Retina (tissue), 1 donor: ENCODE data around the gene ZNF830.
A peak's percentile ranks its signal among the peaks of the same experiment; 100 is the strongest.
"Not testable (repeated sequence)": the region's sequence is repeated elsewhere in the genome, so short reads cannot be mapped to it uniquely, and the experiment has no call there.

Experiments
- DNase-seq: peaks from one replicate; pipeline ENCODE4 v3.0.0-alpha.2; 2016

Gene ZNF830, protein sequence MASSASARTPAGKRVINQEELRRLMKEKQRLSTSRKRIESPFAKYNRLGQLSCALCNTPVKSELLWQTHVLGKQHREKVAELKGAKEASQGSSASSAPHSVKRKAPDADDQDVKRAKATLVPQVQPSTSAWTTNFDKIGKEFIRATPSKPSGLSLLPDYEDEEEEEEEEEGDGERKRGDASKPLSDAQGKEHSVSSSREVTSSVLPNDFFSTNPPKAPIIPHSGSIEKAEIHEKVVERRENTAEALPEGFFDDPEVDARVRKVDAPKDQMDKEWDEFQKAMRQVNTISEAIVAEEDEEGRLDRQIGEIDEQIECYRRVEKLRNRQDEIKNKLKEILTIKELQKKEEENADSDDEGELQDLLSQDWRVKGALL

DNA sequence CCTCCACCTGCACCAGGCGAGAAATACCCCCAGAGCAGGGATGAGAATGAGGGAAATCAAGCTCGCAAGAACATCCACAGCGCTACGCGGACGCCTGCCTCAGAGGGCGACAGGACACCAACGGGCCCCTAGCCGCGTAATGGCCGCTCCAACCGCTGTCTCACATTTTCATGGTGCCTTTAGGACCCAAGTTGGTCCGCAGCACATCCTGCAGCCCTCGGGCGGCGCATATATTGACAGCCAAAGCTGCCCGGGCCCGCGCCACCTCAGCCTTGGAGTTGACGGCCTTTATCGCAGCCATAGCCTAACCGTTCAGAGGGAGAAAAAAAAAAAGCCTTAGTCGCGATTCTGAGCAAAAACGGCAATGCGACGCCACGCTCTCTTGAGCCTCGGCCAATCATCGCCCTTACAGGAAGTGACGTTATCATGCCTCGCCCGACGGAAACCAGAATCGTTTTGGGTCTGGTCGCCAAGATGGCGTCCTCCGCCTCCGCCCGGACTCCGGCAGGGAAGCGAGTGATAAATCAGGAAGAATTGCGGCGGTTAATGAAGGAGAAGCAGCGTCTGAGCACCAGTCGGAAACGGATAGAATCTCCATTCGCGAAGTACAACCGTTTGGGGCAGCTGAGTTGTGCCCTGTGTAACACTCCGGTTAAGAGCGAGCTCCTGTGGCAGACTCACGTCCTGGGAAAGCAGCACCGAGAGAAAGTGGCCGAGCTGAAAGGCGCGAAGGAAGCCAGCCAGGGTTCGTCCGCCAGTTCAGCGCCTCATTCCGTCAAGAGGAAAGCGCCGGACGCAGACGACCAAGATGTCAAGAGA is at the start of gene ZNF830, which contains the start of gene CCT6B:
Gene ZNF830, plus strand, starts transcription at position 448 of the 819 bp plus-strand sequence. Its CDS starts 27 bp downstream, at position 475.
Gene CCT6B, minus strand, starts transcription at position 368 of the 819 bp plus-strand sequence. Its CDS starts 67 bp downstream, at position 301.
- peak; percentile 98 for DNase-seq

DNA sequence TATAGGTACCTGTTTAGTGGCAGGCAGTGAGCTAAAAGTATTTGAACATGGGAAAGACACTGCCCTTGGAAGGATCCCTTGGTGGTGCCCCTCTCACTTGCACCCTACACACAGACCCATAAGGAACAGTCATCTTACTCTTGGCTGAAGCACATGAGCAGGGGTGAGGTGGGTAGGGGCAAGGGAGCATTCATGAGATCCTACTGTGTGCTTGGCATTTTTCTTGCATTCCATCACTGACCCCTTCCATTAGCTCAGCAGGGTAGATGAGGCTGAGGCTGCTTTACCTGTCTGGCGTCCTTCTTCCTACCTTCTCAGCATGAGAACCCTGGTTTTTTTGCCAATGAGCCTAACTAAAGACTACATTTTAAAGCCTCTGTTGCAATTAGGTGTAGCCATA is 48.3 kb upstream of the ZNF830 start:
- DNase-seq, result no peak

DNA sequence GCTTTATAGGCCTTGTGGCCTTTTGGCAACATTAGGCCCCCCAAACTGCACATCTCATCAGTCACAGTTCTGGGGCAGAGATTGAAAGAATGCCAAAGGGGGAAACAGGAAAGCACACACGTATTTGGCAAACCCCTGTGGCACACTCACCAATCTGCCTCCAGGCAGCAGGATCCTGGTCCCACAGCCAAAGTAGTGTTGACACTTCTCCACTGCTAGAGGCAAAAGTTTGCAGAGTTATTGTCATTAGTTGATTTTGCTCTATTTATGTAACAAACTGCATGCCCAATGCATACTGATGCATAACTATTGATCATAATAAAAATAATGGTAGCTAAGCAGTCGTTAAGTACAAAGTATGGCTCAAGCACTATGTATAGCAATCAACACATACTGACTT is 45.2 kb upstream of the ZNF830 start:
- no peak for DNase-seq

DNA sequence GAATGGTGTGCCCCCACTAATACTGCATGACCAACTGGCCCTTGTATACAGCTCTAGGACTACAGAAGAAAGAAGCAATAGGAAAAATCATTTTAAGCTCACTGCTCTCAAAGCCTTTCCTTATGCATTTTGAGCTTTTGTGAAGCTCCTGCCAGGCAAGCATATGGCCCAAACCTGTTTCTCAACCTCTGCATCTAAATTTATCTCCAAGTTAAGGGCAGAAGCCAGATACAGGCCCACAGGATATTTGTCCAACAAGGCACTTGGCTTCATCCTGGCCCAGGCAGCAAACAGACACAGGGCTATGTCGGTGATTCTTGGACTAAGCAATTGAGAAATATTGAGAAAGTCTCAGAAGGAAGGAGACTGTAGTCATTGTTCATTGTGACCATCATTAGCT is 44.0 kb upstream of the ZNF830 start:
- no peak for DNase-seq

DNA sequence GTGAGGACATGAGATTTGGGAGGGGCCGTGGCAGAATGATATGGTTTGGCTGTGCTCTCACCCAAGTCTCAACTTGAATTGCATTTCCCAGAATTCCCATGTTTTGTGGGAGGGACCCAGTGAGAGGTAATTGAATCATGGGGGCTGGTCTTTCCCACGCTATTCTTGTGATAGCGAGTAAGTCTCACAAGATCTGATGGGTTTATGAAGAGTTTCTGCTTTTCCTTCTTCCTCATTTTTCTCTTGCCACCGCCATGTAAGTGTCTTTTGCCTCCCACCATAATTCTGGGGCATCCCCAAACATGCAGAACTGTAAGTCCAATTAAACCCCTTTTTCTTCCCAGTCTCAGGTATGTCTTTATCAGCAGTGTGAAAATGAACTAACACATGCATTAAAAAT is 40.7 kb upstream of the ZNF830 start:
- no peak for DNase-seq

DNA sequence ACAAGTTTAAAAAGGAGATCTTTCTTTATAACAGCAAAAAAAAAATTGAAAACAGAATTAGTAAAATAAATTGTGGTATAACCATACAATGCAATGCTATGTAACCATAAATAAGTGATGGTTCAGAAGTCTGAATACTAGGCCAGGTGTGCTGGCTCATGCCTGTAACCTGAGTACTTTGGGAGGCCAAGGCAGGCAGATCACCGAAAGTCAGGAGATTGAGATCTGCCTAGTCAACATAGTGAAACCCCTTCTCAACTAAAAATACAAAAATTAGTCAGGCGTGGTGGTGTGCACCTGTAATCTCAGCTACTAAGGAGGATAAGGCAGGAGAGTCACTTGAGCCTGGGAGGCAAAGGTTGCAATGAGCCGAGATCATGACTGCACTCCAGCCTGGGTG is 34.7 kb upstream of the ZNF830 start:
- no peak for DNase-seq

DNA sequence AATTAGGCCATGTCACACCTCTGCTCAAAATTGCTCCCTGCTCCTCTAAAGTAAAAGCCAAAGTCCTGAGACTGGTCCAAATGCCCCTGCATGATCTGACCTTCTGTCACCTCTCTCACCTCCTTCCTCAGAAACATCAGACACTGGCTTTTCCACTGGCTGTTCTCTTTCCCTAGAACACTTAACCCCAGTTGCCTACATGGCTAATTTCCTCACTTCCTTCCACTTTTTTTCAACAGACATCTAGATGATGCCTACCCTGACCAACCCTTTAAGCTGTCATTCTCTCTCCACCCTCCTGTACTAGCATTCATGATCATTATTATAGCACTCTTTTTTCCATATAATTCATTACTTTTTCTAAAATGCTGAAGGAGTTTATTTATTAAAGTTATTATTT is 31.1 kb upstream of the ZNF830 start:
- no peak for DNase-seq

DNA sequence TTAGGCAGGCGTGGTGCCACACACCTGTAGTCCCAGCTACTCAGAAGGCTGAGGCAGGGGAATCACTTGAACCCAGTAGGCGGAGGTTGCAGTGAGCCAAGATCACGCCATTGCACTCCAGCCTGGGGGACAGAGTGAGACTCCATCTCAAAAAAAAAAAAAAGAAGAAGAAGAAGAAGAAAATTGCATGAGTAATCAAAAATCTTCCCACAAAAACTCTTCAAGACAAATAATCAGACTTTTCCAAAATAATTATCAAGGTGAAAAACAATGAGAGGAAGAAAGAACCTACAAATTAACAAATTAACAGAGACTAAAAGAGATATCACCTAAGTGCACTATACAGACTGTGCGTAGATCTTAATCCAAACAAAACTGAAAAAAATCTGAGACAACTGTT is 10.6 kb upstream of the ZNF830 start:
- not testable (repeated sequence) for DNase-seq

DNA sequence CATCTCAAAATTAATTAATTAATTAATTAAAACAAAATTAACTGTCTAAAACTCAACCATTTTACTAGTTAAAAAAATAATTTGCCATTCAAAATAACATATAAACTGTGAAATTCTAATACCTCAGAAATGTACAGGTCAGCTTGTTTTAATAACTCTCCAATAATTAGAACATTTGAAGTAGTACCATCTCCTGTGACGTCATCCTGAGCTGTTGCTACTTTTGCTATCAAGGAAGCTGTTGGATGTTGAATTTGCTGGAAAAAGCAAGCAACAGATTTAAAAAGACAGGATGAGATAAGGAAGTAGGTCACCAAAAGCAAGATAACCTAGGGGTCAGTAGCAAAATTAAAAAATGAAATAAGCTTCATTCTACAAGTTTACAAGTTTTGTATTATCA is 2.9 kb upstream of the ZNF830 start:
- no peak for DNase-seq

DNA sequence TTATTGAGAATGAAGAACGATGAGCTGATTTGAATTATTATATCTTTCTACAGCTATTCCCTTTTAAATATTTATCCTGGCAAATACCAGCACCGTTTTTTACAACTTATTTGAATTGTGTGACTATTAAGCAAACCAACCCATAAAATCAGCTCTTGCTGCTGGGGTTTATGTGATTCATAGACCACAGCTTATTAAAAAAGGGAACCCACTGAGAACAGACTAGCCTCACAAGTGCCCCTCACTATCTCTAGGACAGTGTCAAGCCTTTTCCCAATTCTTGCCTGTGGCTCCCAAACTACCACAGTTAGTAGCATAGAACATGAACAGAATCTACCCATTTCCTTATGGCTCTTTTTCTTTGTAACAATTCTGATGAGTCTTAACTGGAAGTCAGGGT is 12.8 kb downstream of the ZNF830 start:
- DNase-seq, result no peak

DNA sequence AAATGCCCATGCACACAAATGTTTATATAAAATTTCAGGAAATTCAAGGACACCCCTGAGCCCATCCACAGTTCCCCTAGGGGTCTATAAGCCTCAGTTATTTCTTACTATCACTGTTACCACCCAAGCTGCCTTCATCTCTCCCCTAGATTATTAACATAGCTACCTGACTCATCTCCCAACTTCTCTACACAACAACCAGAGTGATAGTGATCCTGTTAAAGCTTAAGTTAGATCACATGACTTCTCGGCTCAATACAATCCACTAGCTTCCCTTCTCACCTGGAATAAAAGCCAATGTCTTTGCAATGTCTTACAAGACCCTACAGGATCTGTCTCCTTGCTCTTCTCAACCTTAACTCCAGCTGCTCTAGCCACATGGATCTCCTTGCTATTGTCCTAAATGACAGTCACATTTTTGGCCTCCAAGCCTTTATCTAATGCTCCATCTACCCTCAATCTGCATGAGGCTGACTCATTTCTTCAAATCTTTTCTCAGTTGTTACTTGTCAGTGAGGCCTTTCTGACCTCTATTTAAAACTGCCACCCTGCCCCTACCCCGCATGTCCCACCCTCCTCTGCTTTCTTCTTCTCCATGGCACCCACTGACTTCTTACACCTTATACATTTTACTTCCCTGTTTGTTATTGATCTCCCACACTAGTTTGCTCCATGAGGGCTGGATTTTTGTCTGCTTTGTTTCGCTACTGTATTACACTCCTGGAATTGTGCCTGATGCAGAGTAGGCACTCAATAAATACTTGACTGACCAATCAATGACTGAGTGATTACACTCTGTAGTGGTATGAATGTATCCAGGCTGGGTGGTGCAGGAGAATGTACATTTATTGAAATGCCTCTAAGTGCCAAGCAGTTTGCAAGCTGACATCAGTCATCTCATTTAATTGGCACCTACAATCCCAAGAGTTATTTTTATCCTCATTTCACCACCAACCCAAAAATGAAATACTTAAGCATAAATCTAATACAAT is 13.8 kb downstream of the ZNF830 start:
- DNase-seq, result no peak

DNA sequence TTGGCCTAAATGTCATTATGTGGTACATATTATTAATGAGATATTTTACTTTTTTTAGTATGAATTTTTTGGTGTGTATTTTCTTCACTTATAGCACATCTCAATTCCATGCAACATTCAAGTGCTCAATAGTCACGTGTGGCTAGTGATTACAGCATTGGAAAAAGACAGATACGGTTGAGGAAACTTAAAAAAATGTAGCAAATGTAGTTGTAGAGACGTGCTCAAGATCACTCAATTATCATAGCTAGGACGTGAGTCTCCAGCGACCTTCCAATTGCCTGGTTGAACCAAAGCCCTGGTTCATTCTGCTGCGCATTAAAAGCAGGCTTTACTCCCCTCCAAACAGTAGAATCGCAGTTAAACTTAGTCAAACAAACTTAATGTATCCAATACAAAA is 17.8 kb downstream of the ZNF830 start:
- DNase-seq, result no peak

DNA sequence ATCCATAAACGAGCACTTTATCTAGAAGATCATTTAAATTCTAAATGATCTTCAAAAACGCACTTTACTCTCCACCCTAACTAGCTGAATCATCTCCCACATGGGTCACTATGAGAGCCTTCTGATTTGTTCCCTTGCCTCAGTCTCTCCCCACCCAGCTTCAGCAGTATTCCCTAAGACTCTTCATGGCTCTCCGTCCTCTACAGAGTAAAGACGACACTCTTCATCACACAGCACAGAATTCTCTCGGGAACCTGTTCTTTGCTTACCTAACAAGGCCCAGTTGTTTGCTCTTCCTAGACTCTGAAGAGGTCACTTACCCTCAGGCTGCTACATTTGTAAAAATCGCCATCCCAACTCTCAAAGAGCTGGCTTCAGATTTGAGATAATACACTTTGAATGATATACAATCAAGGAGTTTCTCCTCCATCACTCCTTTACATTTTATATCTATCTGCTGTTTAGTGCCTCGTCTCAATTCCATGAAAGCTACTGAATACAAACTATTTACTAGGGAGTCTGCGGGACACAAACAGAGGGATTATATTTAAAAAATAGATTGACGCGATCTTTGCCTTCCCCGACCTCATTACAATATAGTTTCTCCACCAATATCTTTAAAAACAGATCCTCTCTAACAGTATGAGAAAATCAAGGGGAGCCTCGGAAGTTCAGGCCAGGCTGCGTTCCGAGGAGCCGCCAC is 18.5 kb downstream of the ZNF830 start:
- no peak for DNase-seq

DNA sequence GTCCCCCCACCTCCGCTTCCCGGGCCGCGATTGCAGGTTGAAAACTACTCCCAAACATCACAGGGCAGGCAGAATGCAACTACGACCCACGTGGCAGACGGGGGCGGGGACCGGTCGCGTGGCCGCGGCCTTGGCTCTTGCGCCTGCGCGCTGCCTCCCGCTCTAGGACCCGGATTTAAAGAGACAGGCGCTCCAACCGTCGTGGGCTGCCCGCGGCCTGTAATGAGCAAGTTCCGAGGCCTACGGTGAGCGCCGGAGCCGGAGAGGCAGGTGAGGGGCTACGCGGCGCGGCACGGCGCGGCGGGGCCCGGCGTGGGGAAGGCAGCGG is 19.0 kb downstream of the ZNF830 start, which contains the start of gene LIG3:
Gene LIG3, plus strand, starts transcription at position 160 of the 328 bp plus-strand sequence. CDS start 2,494 bp downstream, outside the sequence.
- peak; percentile 92 for DNase-seq

DNA sequence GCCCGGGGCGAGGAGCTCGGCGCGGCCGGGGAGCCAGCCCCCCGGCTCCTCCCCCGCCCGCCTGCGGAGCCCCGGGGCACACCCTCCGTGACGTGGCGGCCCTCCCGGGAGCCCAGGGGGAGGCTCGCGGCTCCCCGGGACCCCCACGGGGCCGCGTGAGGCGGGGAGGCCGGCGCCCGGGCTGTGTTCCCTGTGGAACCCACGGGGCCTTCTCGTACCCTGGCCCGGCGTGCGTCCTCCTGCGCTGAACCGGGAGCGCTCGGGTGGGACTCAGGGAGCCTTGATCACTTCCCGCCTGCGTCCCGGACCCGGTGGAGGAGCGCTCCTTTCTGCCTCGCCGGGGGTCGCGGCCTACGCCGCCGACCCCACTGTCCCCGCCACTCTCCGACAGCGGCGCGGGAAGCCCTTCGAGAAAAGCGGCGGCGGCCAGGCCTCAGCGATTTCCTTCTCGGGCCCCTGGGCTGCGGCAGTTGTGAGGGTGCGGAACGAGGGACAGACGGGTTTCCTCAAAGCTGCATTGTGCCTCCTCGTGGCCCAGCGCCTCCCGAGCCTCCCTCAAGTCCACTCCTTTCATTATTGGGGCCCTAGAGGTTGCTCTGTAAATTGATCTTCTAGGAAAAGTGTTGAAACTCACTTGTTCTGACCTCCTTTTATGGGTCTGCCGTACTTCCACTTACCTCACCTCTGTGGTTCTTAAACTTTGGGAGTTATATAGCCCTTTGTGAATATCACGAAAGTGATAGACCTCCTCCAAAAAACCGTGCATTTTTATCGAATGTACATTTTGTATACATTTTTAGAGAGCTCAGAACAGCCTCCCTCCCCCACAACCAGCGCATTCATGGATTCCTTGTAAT is 19.6 kb downstream of the ZNF830 start:
- DNase-seq, result peak; percentile 90

DNA sequence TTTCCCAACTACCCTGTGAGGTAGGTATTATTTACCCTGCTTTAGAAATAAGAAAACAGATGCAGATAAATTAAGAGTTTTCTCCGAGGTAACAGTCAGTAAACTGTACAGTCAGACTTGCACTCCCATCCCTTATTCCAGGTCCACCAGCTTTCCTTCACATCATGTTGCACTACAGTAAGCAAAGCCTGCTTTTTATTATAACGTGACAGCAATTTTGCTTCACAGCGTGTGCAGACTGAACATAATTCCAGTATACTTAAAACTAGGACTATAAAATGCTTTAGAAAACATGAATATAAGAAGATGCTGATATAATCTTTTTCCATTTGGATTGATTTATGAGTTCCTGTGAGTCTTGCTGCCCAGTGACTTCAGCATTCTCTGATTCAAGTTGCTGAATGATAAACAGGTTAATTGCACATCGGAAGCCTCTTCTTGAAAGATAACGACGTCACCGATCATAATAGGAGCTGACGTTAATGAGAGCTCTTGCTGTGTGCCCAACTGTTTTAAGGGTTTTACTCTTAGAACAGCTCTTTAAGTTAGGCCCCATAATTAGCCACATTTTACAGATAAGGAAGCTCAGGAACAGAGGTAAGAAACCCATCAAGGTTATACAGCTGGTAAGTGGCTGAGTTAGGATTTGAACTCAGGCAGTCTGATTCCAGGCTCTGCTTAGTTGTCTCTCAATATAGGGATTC is 20.4 kb downstream of the ZNF830 start:
- peak; percentile 47 for DNase-seq

DNA sequence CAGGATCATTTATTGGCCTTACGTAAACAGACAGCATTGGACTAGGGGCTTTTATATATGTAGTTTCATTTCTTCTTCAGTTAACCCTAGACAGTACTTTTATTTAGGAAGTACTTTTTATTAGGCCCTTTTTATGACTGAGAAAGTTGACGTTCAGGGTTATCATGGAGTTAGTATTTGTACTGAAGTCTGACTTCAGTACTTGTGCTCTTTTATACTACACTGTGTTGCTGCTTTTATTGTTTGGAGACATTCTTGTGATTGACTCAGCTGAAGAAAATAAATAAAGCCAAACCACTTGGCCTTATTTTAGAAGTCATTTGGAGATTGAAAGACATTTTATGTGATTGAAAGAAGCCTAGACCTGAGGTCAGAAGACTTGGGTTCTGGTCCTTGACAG is 25.9 kb downstream of the ZNF830 start:
- DNase-seq, result no peak

DNA sequence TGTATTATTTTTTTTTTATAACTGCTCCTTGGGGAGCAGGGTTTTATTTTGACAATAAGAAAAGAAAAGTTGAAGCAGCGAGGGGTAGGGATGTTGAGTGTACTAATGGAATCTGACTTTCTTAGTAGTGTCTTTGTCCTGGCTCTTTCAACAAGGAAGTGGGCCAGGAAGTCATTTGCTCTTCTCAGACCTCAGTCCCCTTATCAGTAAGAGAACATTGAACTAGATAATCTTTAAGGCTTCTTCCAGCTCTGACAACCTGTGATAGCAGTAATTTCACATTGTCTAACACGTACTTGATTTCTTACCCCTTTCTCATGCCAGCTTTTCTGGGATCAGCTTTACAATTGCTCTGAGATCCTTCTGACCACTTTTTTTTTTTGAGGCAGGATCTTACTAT is 27.3 kb downstream of the ZNF830 start:
- DNase-seq, result no peak

DNA sequence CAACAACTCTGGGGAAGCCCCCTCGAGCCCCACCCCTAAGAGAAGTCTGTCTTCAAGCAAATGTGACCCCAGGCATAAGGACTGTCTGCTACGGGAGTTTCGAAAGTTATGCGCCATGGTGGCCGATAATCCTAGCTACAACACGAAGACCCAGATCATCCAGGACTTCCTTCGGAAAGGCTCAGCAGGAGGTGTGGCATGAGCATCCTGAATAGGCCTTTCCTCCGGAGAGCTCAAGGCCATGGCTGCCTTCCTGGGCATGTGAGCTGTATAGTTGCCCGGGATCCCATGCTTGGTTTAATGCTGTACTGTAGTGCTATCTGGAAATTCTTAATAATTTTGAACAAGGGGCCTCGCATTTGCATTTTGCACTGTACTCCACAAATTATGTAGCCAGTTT is 28.1 kb downstream of the ZNF830 start:
- DNase-seq, result no peak

DNA sequence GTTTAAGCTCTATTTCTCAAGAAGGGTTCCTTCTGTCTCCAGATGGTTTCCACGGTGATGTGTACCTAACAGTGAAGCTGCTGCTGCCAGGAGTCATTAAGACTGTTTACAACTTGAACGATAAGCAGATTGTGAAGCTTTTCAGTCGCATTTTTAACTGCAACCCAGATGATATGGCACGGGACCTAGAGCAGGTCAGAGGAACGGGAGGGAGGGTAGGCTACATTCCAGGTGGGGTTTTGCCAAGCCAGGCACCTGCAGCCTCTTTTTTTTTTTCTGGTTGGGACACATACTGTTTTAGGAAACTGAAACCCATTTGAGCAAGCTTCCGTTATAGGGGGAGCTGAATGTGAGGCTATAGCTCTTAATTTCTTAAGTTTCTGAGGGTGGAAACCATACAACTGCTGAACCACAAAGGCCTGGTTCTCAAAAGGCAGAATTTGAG is 29.6 kb downstream of the ZNF830 start:
- DNase-seq, result no peak
